Type B pancreatic cell (in vitro differentiated cells): ENCODE measurements around the gene CARM1. TPM values are rescaled to one million over a fixed set of nuclear protein-coding genes. Genes with fewer than 3 reads are reported as not detected.

ENCODE experiments used
- DNase-seq: peaks from one replicate; pipeline ENCODE4 v3.0.0; 2021; ENCODE audit warnings: mixed read lengths; ENCODE audit not compliant: unreplicated experiment; ENCODE audit errors: extremely low spot score
- H3K27ac Mint-ChIP-seq: 2 replicates; pipeline ENCODE4 v1.8.0; 2021; ENCODE audit warnings: mild to moderate bottlenecking, mixed read lengths
- H3K27me3 Mint-ChIP-seq: 2 replicates; pipeline ENCODE4 v1.8.0; 2021; ENCODE audit warnings: mixed read lengths
- H3K36me3 Mint-ChIP-seq: 2 replicates; pipeline ENCODE4 v1.8.0; 2021; ENCODE audit warnings: mixed read lengths
- H3K4me1 Mint-ChIP-seq: one replicate; pipeline ENCODE4 v1.8.0; 2021; ENCODE audit warnings: mixed read lengths; ENCODE audit not compliant: unreplicated experiment
- H3K4me3 Mint-ChIP-seq: 2 replicates; pipeline ENCODE4 v1.8.0; 2021; ENCODE audit warnings: mild to moderate bottlenecking, mixed read lengths
- H3K9me3 Mint-ChIP-seq: 2 replicates; pipeline ENCODE4 v1.8.0; 2021; ENCODE audit warnings: mixed read lengths
- CTCF ChIP-seq: fragments of 200-600 bp; sonication (generic); conservative IDR thresholded peaks from 2 replicates; pipeline ENCODE4 v1.5.0; 2021; ENCODE audit warnings: antibody characterized with exemption, mild to moderate bottlenecking
- total RNA-seq: library from RNA; stranded (reverse); gene quantifications from 2 replicates; pipeline ENCODE4 v1.2.1, GENCODE V29; 2021; ENCODE audit warnings: low replicate concordance

The CARM1 gene
- total RNA-seq, 1 donor from 2014 or later, result 81.9 TPM

- H3K4me1 Mint-ChIP-seq, result peaks cover 40% of the 10 kb centered on the region
Observed at GRCh38 chr19:10884274-10884673, 12.9 kb downstream of the CARM1 start.

GRCh38 chr19:10885201-10886169 lies 14.1 kb downstream of the CARM1 start:
- TF ChIP-seq CTCF, result no peak
- H3K4me1 Mint-ChIP-seq, result peaks cover 37% of the 10 kb centered on the region
- H3K27me3 Mint-ChIP-seq, result no peaks in the 10 kb centered on the region
- no peaks in the 10 kb centered on the region for H3K9me3 Mint-ChIP-seq
- peak overlapping the region; percentile 86 for H3K27ac Mint-ChIP-seq
- H3K36me3 Mint-ChIP-seq, result peaks cover 3% of the 10 kb centered on the region
- no peak for DNase-seq
- peak overlapping the region; percentile 67 for H3K4me3 Mint-ChIP-seq

More at GRCh38 chr19:10884274-10884673, 12.9 kb downstream of the CARM1 start:
- Mint-ChIP-seq H3K27ac (peak overlapping the region; percentile 86), H3K4me3 (no peak overlapping the region), H3K27me3 (no peaks in the 10 kb centered on the region), H3K36me3 (peaks cover 4% of the 10 kb centered on the region), H3K9me3 (no peaks in the 10 kb centered on the region)
- no peak for TF ChIP-seq CTCF
- DNase-seq, result no peak

- Mint-ChIP-seq H3K4me3 (peak overlapping the region; percentile 66), H3K4me1 (peaks cover 35% of the 10 kb centered on the region), H3K9me3 (no peaks in the 10 kb centered on the region), H3K27ac (peak overlapping the region; percentile 93), H3K27me3 (no peaks in the 10 kb centered on the region), H3K36me3 (peaks cover 3% of the 10 kb centered on the region)
- DNase-seq, result no peak
- TF ChIP-seq CTCF, result no peak
Observed at GRCh38 chr19:10887616-10888367, 16.4 kb downstream of the CARM1 start.

GRCh38 chr19:10888421-10888866 lies 17.1 kb downstream of the CARM1 start:
- no peak for TF ChIP-seq CTCF
- no peak for DNase-seq
- no peaks in the 10 kb centered on the region for H3K9me3 Mint-ChIP-seq
- H3K4me3 Mint-ChIP-seq, result peak overlapping the region; percentile 62
- peak overlapping the region; percentile 93 for H3K27ac Mint-ChIP-seq
- peaks cover 35% of the 10 kb centered on the region for H3K4me1 Mint-ChIP-seq
- H3K27me3 Mint-ChIP-seq, result no peaks in the 10 kb centered on the region
- H3K36me3 Mint-ChIP-seq, result peaks cover 3% of the 10 kb centered on the region

- H3K4me1 Mint-ChIP-seq, result peaks cover 43% of the 10 kb centered on the region
- TF ChIP-seq CTCF, result no peak
- H3K27ac Mint-ChIP-seq, result no peak overlapping the region
- DNase-seq, result no peak
- H3K9me3 Mint-ChIP-seq, result no peaks in the 10 kb centered on the region
- peaks cover 3% of the 10 kb centered on the region for H3K36me3 Mint-ChIP-seq
- no peak overlapping the region for H3K4me3 Mint-ChIP-seq
- no peaks in the 10 kb centered on the region for H3K27me3 Mint-ChIP-seq
Observed at GRCh38 chr19:10889880-10890279, 18.5 kb downstream of the CARM1 start.
